ENCODE data around the gene SCARB2.

SCARB2 gene

DNA sequence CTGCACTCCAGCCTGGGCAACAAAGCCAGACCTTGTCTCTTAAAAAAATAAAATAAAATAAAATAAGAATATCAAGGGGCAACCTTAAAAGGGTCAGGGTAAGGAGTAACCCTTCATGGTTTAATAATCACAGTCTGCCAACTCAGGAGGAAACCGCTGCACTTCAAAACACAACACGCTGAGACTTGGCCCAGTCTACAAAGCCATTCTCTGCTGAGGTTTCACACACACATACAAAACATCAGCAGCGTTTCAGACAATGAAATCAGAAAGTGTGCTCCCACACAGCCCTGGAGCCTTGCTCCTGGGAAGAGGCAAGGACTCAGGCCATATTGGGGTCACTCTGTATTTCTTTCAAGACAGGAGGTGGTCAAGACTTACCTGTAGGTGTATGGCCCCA lies 18.3 kb downstream of the SCARB2 start:
- Histone ChIP-seq H3K9me3 (ENCODE audit: control insufficient read depth, low read length) (no peaks in the 10 kb centered on the region), H3K4me1 (ENCODE audit: control insufficient read depth, insufficient read depth, low read length) (peaks cover 72% of the 10 kb centered on the region), H3K36me3 (ENCODE audit: control insufficient read depth, insufficient read depth, low read length) (no peaks in the 10 kb centered on the region), H3K9ac (ENCODE audit: low read length) (no peak overlapping the region), H3K27me3 (ENCODE audit: control insufficient read depth, insufficient read depth, low read length) (no peaks in the 10 kb centered on the region), H3K4me3 (ENCODE audit: low read length) (no peak overlapping the region)

DNA sequence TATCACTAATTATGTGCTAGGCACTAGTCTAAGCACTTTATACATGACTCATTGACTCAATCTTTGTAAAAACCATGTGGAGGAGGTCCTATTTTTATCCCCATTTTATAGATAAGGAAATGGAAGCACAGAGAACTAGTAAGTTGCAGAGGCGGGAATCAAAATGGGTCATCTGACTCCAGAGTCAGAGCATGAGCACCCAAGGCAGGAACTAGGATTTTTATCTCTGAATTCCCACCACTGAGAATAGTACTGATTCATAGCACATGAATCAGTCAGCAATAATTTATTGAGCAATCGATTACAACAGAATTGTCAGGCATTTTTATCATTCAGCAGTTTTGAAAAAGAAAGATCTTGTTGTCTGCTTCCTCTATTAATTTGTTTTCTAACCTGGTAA lies 19.3 kb downstream of the SCARB2 start:
- no peak overlapping the region for H3K4me3 ChIP-seq (ENCODE audit: low read length)
- no peaks in the 10 kb centered on the region for H3K9me3 ChIP-seq (ENCODE audit: control insufficient read depth, low read length)
- H3K36me3 ChIP-seq (ENCODE audit: control insufficient read depth, insufficient read depth, low read length) = no peaks in the 10 kb centered on the region
- H3K27me3 ChIP-seq (ENCODE audit: control insufficient read depth, insufficient read depth, low read length) = no peaks in the 10 kb centered on the region
- H3K4me1 ChIP-seq (ENCODE audit: control insufficient read depth, insufficient read depth, low read length) = peaks cover 62% of the 10 kb centered on the region
- H3K9ac ChIP-seq (ENCODE audit: low read length) = no peak overlapping the region

DNA sequence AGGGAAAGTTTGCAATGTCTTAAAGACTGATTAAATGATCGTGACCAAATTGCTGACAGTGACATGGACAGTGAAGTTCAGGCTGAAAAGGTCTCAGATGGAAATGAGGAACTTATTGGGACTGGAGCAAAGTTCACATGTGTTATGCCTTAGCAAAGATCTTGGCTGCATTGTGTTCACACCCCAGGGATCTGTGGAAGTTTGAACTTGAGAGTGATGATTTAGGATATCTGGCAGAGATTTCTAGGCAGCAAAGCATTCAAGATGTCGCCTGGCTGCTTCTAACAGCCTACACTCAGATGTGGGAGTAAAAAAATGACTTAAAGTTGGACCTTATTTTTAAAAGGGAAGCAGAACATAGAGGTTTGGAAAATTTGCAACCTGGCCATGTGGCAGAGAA lies 21.4 kb downstream of the SCARB2 start:
- H3K4me1 ChIP-seq (ENCODE audit: control insufficient read depth, insufficient read depth, low read length) = peaks cover 42% of the 10 kb centered on the region
- no peak overlapping the region for H3K4me3 ChIP-seq (ENCODE audit: low read length)
- no peaks in the 10 kb centered on the region for H3K36me3 ChIP-seq (ENCODE audit: control insufficient read depth, insufficient read depth, low read length)

DNA sequence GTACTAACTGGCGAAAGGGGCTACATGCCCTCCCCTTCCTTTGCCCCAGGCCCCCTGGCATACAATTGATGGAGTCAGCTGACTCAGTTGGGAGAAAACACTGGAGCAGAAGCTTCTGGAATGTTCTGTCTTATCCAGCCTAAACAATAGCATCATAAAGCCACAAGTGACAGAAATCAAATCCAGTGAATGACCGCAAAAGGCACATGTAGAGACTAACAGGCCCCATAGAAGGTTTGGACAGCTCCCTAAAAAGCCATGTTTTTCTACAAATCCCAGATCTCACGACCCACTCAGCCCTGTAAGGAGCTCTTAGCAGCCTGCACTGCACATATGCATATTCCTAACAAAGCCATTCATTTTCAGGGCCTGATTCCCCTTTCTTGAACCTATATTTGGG lies 25.1 kb downstream of the SCARB2 start:
- Histone ChIP-seq H3K4me3 (ENCODE audit: low read length) (no peak overlapping the region), H3K9me3 (ENCODE audit: control insufficient read depth, low read length) (no peaks in the 10 kb centered on the region), H3K36me3 (ENCODE audit: control insufficient read depth, insufficient read depth, low read length) (no peaks in the 10 kb centered on the region), H3K4me1 (ENCODE audit: control insufficient read depth, insufficient read depth, low read length) (peaks cover 8% of the 10 kb centered on the region), H3K27me3 (ENCODE audit: control insufficient read depth, insufficient read depth, low read length) (no peaks in the 10 kb centered on the region), H3K9ac (ENCODE audit: low read length) (no peak overlapping the region)

More for the DNA sequence above, 21.4 kb downstream of the SCARB2 start:
- no peak overlapping the region for H3K9ac ChIP-seq (ENCODE audit: low read length)
- no peaks in the 10 kb centered on the region for H3K27me3 ChIP-seq (ENCODE audit: control insufficient read depth, insufficient read depth, low read length)
- no peaks in the 10 kb centered on the region for H3K9me3 ChIP-seq (ENCODE audit: control insufficient read depth, low read length)

DNA sequence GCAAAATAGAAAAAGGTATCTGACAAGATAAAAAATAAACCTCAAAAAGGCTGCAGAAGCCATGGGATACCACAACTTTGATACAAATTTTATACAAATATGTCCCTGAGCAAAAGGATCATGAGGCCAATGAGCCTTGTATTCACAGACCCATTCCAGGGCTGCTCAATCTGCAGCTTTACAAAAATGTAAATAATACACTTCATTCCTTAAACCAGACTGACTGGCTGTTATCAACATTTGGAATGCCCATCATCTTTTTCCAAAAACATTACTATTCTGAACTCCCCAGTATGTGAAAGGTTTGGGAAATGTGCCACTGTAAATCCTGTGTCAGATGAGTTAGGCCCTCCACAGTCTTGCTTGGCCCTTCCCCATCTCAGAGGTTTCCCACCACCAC lies 25.5 kb downstream of the SCARB2 start:
- Histone ChIP-seq H3K9ac (ENCODE audit: low read length) (no peak overlapping the region), H3K4me3 (ENCODE audit: low read length) (no peak overlapping the region), H3K4me1 (ENCODE audit: control insufficient read depth, insufficient read depth, low read length) (peaks cover 4% of the 10 kb centered on the region), H3K9me3 (ENCODE audit: control insufficient read depth, low read length) (no peaks in the 10 kb centered on the region), H3K36me3 (ENCODE audit: control insufficient read depth, insufficient read depth, low read length) (no peaks in the 10 kb centered on the region), H3K27me3 (ENCODE audit: control insufficient read depth, insufficient read depth, low read length) (no peaks in the 10 kb centered on the region)

DNA sequence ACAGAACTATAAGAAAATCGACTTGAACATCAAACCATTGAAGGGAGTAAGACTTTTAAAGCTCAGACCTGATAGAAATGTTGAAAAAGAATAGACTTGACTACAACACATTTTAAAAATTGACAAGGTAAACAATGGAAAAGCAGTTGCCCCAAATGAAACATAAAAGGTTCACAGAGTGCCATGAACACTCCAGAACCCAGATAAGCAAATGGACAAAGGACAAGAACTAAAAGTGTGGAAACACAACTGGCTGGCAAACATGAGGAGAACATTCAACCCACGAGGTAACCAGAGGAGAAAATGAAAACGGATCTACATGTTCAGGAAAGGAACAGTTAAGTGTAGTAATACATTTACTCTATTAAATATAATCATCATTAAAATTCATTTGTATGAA lies 26.5 kb downstream of the SCARB2 start:
- no peak overlapping the region for H3K9ac ChIP-seq (ENCODE audit: low read length)
- no peaks in the 10 kb centered on the region for H3K36me3 ChIP-seq (ENCODE audit: control insufficient read depth, insufficient read depth, low read length)
- H3K27me3 ChIP-seq (ENCODE audit: control insufficient read depth, insufficient read depth, low read length) = no peaks in the 10 kb centered on the region
- no peaks in the 10 kb centered on the region for H3K4me1 ChIP-seq (ENCODE audit: control insufficient read depth, insufficient read depth, low read length)
- H3K4me3 ChIP-seq (ENCODE audit: low read length) = no peak overlapping the region
- H3K9me3 ChIP-seq (ENCODE audit: control insufficient read depth, low read length) = no peaks in the 10 kb centered on the region

DNA sequence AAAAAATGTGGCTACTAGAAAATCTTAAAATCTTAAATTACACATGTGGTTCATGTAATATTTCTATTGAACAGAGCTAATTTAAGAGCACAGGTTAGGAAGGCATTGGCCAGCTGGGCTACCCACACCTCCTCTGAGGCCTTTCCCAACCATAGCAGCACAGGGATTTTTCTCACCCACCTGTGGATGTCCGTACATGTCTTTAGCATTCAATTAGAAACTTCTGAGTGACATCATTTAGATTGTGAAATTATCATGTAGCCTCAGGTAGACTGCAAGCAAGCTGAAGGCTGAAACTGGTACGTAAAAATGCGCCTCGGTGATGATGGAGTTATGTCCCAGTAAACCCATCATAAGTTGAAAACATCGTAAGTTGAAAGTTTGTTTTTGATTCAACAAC lies 31.2 kb downstream of the SCARB2 start:
- no peaks in the 10 kb centered on the region for H3K36me3 ChIP-seq (ENCODE audit: control insufficient read depth, insufficient read depth, low read length)
- H3K9me3 ChIP-seq (ENCODE audit: control insufficient read depth, low read length) = no peaks in the 10 kb centered on the region
- H3K4me1 ChIP-seq (ENCODE audit: control insufficient read depth, insufficient read depth, low read length) = no peaks in the 10 kb centered on the region
- no peak overlapping the region for H3K4me3 ChIP-seq (ENCODE audit: low read length)
- H3K9ac ChIP-seq (ENCODE audit: low read length) = no peak overlapping the region
- no peaks in the 10 kb centered on the region for H3K27me3 ChIP-seq (ENCODE audit: control insufficient read depth, insufficient read depth, low read length)

DNA sequence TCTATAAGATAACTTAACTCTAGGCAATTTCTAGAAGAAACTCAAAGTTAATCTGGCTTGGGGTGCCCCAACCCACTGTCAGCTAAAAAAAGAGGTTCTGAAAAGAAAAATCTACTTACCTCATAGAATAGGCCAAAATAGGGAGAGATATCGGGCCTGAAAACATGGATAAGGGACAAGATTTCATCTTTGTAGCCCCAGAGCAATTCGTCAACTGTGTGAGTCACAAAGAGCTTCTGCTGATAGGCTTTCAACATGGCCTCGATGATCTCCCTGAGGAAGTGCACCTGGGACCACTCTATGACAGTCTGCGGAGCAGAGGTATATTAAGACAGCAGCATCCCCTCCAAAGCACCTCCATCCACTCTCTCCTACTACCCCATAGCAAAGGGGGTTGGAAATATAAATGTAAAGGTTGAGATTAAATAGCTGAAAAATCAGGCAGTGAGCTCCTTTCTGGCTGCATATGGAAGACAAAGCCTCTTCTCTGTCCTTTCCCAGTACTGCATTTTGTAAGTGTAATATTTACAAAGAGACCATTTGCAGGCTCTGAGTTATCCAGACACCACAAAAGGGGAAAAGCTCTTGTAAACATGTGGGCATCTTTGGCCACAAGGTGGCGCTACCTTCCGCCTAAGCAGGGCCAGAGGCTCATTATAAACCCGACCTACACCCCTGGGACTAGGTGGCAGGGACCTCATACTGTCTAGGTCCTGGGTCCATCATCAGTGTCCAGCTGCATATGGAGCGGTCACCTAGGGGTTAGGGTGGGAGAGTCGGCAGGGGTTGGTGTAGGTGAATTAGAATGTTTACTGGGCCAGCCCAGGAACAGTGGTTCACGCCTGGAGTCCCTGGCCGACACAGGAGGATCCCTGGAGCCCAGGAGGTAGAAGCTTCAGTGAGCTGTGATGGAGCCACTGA lies 34.0 kb downstream of the SCARB2 start:
- H3K4me3 ChIP-seq (ENCODE audit: low read length) = no peak overlapping the region
- H3K9me3 ChIP-seq (ENCODE audit: control insufficient read depth, low read length) = no peaks in the 10 kb centered on the region
- H3K9ac ChIP-seq (ENCODE audit: low read length) = no peak overlapping the region
- H3K4me1 ChIP-seq (ENCODE audit: control insufficient read depth, insufficient read depth, low read length) = no peaks in the 10 kb centered on the region
- peaks cover 6% of the 10 kb centered on the region for H3K36me3 ChIP-seq (ENCODE audit: control insufficient read depth, insufficient read depth, low read length)
- H3K27me3 ChIP-seq (ENCODE audit: control insufficient read depth, insufficient read depth, low read length) = no peaks in the 10 kb centered on the region

DNA sequence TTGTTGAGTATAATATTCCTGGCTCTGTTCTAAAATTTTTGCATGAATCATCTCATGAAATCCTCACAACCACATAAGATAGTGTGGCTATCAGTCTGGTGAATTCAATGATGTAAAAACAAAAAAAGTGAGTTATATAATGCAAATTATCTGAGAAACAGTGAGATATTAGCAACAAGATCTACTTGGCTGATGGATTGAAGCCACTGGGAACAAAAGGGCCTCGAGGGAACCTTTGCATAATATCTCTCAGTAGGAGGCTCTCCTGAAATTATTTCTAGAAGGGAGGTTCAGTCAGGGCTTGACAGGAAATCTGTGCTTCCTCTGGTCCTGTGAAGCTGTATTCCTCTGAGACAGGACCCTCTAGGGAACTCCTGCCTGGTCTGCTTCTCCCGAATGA lies 35.3 kb downstream of the SCARB2 start:
- Histone ChIP-seq H3K27me3 (ENCODE audit: control insufficient read depth, insufficient read depth, low read length) (no peaks in the 10 kb centered on the region), H3K9ac (ENCODE audit: low read length) (no peak overlapping the region), H3K9me3 (ENCODE audit: control insufficient read depth, low read length) (no peaks in the 10 kb centered on the region), H3K36me3 (ENCODE audit: control insufficient read depth, insufficient read depth, low read length) (peaks cover 6% of the 10 kb centered on the region), H3K4me3 (ENCODE audit: low read length) (no peak overlapping the region), H3K4me1 (ENCODE audit: control insufficient read depth, insufficient read depth, low read length) (no peaks in the 10 kb centered on the region)

DNA sequence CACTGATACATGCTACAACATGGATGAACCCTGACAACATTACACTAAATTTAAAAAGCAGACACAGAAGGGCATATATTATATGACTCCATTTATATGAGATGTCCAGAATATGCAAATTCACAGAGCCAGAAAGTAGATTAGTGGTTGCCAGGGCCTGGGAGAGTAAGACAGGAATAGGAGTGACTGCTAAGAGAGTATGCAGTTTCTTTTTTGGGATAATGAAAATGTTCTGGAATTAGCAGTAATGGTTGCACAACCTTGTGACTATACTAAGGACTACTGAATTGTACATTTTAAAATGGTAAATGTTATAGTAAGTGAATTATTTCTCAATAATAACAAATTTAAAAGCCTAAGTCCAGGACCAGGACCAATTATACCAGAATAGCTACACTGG lies 35.9 kb downstream of the SCARB2 start:
- no peak overlapping the region for H3K4me3 ChIP-seq (ENCODE audit: low read length)
- no peaks in the 10 kb centered on the region for H3K9me3 ChIP-seq (ENCODE audit: control insufficient read depth, low read length)
- no peaks in the 10 kb centered on the region for H3K27me3 ChIP-seq (ENCODE audit: control insufficient read depth, insufficient read depth, low read length)
- no peaks in the 10 kb centered on the region for H3K4me1 ChIP-seq (ENCODE audit: control insufficient read depth, insufficient read depth, low read length)
- no peak overlapping the region for H3K9ac ChIP-seq (ENCODE audit: low read length)
- peaks cover 6% of the 10 kb centered on the region for H3K36me3 ChIP-seq (ENCODE audit: control insufficient read depth, insufficient read depth, low read length)

DNA sequence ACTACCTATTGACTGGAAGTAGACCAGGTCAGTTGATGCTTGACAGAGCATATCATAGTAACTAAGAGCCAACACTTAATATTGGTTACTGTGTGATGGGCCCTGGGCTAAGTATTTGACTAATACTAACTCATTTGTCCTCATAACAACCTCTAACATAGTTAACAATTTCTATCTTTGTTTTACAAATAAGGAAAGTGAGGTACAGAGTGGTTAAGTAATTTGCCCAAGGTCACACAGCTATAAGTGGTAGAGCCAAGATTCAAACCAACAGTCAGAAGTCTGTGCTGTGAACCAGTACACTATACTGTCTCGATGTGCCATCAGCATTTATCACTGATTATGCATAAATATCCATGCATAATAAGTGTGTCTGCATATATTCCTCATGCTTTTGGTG lies 38.3 kb downstream of the SCARB2 start:
- Histone ChIP-seq H3K36me3 (ENCODE audit: control insufficient read depth, insufficient read depth, low read length) (peaks cover 6% of the 10 kb centered on the region), H3K9me3 (ENCODE audit: control insufficient read depth, low read length) (no peaks in the 10 kb centered on the region), H3K9ac (ENCODE audit: low read length) (no peak overlapping the region), H3K4me1 (ENCODE audit: control insufficient read depth, insufficient read depth, low read length) (no peaks in the 10 kb centered on the region), H3K4me3 (ENCODE audit: low read length) (no peak overlapping the region), H3K27me3 (ENCODE audit: control insufficient read depth, insufficient read depth, low read length) (no peaks in the 10 kb centered on the region)

DNA sequence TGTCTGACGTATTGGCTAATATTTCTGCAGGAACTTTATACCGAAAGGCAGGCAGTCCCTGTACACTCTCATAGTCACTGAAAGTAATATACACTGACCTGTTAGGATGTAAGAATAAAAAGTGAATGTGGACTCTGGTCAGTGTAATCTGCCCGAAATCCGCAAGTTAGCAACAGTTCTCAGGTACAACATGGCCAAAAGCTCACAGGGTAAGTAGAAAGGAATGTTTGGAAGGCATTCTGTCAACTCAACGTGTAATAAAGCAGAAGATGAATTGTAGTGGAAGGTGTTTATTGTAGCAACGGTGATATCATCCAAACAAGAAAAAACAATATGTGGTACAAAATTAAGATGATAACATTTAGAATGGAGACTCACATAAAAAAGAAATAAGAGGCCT lies 39.4 kb downstream of the SCARB2 start:
- Histone ChIP-seq H3K4me1 (ENCODE audit: control insufficient read depth, insufficient read depth, low read length) (no peaks in the 10 kb centered on the region), H3K4me3 (ENCODE audit: low read length) (no peak overlapping the region), H3K27me3 (ENCODE audit: control insufficient read depth, insufficient read depth, low read length) (no peaks in the 10 kb centered on the region), H3K36me3 (ENCODE audit: control insufficient read depth, insufficient read depth, low read length) (peaks cover 9% of the 10 kb centered on the region), H3K9me3 (ENCODE audit: control insufficient read depth, low read length) (no peaks in the 10 kb centered on the region), H3K9ac (ENCODE audit: low read length) (no peak overlapping the region)

All from mucosa of stomach (tissue), 1 donor.